ENCODE data around the gene SERGEF. TPM values are rescaled to one million over a fixed set of nuclear protein-coding genes. Genes with fewer than 3 reads are reported as not detected.

The SERGEF gene
- total RNA-seq, 3 donors from 2014 or later: 23.6 to 45.0 (median 23.8) TPM

DNA sequence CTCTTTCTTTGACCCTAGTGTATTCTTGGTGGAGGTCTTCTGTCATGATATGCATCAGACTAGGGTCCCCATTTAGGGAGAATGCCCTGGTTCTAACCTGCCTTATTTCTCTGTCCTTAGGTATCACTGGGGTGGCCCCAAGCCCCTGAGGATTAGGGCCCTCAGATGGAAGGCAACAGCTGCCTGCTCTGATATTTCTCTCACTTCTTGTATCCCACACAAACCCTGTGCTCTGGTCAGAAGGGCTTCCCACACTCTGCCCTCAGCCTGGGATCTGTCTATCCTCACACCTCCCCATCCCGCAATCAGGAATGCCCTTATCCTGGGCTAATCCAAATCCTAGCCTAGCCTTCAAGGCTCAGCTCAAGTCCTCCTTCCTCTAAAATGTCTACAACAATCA is 202.8 kb downstream of the SERGEF start:
- intact Hi-C loops (cut with DNase I, micrococcal nuclease): no loop called here
- Histone ChIP-seq H3K4me1 (ENCODE audit: low read depth) (peaks cover 15% of the 10 kb centered on the region), H3K36me3 (ENCODE audit: low read depth) (no peaks in the 10 kb centered on the region), H3K9me3 (no peaks in the 10 kb centered on the region), H3K4me3 (no peak overlapping the region)
- no peak for ATAC-seq
- TF ChIP-seq, protein P1, sequence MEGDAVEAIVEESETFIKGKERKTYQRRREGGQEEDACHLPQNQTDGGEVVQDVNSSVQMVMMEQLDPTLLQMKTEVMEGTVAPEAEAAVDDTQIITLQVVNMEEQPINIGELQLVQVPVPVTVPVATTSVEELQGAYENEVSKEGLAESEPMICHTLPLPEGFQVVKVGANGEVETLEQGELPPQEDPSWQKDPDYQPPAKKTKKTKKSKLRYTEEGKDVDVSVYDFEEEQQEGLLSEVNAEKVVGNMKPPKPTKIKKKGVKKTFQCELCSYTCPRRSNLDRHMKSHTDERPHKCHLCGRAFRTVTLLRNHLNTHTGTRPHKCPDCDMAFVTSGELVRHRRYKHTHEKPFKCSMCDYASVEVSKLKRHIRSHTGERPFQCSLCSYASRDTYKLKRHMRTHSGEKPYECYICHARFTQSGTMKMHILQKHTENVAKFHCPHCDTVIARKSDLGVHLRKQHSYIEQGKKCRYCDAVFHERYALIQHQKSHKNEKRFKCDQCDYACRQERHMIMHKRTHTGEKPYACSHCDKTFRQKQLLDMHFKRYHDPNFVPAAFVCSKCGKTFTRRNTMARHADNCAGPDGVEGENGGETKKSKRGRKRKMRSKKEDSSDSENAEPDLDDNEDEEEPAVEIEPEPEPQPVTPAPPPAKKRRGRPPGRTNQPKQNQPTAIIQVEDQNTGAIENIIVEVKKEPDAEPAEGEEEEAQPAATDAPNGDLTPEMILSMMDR (IDR thresholded peaks at IDR 0.05): no peak
- no peak for DNase-seq

- intact Hi-C loops (cut with DNase I, micrococcal nuclease): no loop called here
- H3K36me3 ChIP-seq (ENCODE audit: low read depth): no peaks in the 10 kb centered on the region
These were observed 205.8 kb downstream of the SERGEF start for GRCh38 chr11:17807034-17807433.

GRCh38 chr11:17805873-17806272 is 207.0 kb downstream of the SERGEF start:
- no peaks in the 10 kb centered on the region for H3K36me3 ChIP-seq (ENCODE audit: low read depth)
- intact Hi-C loops (cut with DNase I, micrococcal nuclease): no loop called here

More at GRCh38 chr11:17807034-17807433, 205.8 kb downstream of the SERGEF start:
- peaks cover 1% of the 10 kb centered on the region for H3K4me1 ChIP-seq (ENCODE audit: low read depth)
- DNase-seq (no peak), ATAC-seq (no peak)
- H3K4me3 ChIP-seq: no peak overlapping the region
- TF ChIP-seq, protein P1 (IDR thresholded peaks at IDR 0.05): no peak
- no peaks in the 10 kb centered on the region for H3K9me3 ChIP-seq

DNA sequence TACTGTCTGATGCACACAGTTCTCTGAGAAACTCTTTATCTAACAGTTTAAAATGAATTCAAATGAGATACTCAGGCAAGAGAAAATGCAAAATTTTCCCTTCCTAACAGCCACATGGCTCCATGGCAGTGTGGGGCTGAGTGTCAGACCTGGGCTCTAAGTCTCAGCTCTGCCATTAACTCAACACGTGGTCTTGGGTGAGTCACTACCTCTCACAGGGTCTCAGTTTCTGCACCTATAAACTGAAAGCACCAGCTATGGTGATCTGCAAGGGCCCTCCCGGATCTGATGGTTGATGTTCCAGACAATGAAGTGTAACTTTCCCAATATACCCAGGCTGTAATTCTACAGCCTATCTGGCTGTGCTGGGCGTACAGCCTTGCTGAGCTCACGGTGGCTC is 207.8 kb downstream of the SERGEF start:
- no peak for ATAC-seq

More at GRCh38 chr11:17805873-17806272, 207.0 kb downstream of the SERGEF start:
- no peak for DNase-seq
- no peak overlapping the region for H3K4me3 ChIP-seq
- H3K4me1 ChIP-seq (ENCODE audit: low read depth): no peaks in the 10 kb centered on the region
- TF ChIP-seq, protein P1 (IDR thresholded peaks at IDR 0.05): no peak
- no peak for ATAC-seq
- no peaks in the 10 kb centered on the region for H3K9me3 ChIP-seq

DNA sequence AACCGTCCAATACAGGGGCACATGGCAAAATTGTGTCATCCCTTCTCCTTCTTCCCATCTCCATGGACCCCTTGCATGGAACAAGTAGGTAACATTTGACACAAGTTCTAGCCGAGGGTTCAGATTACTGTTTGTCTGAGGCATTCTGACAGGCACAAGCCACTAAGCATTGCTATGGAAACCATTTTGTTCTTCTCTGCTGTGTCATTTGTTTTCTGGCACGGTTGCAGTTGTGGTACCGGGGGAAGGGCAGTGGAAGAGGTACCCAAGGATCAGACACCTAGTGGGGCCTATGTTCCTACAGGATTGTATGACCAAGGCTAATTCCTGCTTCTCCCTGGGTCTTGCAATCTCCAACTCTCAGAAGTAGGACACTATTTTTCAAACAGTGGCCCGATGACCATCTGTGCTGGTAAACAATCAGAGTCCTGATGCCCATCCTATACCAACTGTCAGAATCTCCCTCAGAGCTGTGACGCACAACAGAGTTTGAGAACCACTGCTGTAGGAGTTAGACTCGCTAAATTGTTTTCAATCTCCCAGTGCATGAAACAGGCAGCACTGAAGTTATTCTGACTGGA is 209.0 kb downstream of the SERGEF start:
- Histone ChIP-seq H3K36me3 (ENCODE audit: low read depth) (no peaks in the 10 kb centered on the region), H3K9me3 (no peaks in the 10 kb centered on the region), H3K4me1 (ENCODE audit: low read depth) (no peaks in the 10 kb centered on the region), H3K4me3 (no peak overlapping the region)
- ATAC-seq (no peak), DNase-seq (no peak)
- TF ChIP-seq, protein P1 (IDR thresholded peaks at IDR 0.05): no peak
- intact Hi-C loops (cut with DNase I, micrococcal nuclease): no loop called here

More for the DNA sequence above, 207.8 kb downstream of the SERGEF start:
- Histone ChIP-seq H3K36me3 (ENCODE audit: low read depth) (no peaks in the 10 kb centered on the region), H3K4me1 (ENCODE audit: low read depth) (no peaks in the 10 kb centered on the region), H3K9me3 (no peaks in the 10 kb centered on the region), H3K4me3 (no peak overlapping the region)
- intact Hi-C loops (cut with DNase I, micrococcal nuclease): no loop called here
- no peak for DNase-seq
- TF ChIP-seq, protein P1 (IDR thresholded peaks at IDR 0.05): no peak

GRCh38 chr11:17802491-17802890 is 210.4 kb downstream of the SERGEF start:
- Histone ChIP-seq H3K4me1 (ENCODE audit: low read depth) (no peaks in the 10 kb centered on the region), H3K4me3 (no peak overlapping the region), H3K9me3 (no peaks in the 10 kb centered on the region), H3K36me3 (ENCODE audit: low read depth) (no peaks in the 10 kb centered on the region)
- DNase-seq: no peak
- no peak for ATAC-seq
- TF ChIP-seq, protein P1 (IDR thresholded peaks at IDR 0.05): no peak
- intact Hi-C loops (cut with DNase I, micrococcal nuclease): no loop called here
